WTC11 (cell line): ENCODE data around the gene TMEM120B. TPM values are rescaled to one million over a fixed set of nuclear protein-coding genes. Genes with fewer than 3 reads are reported as not detected.

Experiments used
- ATAC-seq: fragments of 200-7000 bp; cut with Tn5 transposase; 2 replicates; pipeline ENCODE4 v1.10.0; 2021; ENCODE audit warnings: mild to moderate bottlenecking, moderate library complexity
- CTCF ChIA-PET: fragments of 300-600 bp; sonication (Branson Sonifier 250); formaldehyde crosslinking; loops from one replicate; lab custom pipeline; 2021; ENCODE audit warnings: antibody characterized with exemption; lab: Charles Lee
- POLR2A ChIA-PET: fragments of 350-600 bp; sonication (Branson Sonifier 250); formaldehyde crosslinking; loops from one replicate; lab custom pipeline; 2021; ENCODE audit warnings: antibody characterized with exemption; lab: Charles Lee
- DNase-seq: peaks from one replicate; pipeline ENCODE4 v3.0.0; 2021; ENCODE audit warnings: low spot score
- H3K27ac Mint-ChIP-seq: 2 replicates; pipeline ENCODE4 v1.8.0; 2021; ENCODE audit warnings: mixed read lengths
- H3K27me3 Mint-ChIP-seq: 2 replicates; pipeline ENCODE4 v1.8.0; 2021; ENCODE audit warnings: low read depth, mild to moderate bottlenecking, moderate library complexity, mixed read lengths
- H3K36me3 Mint-ChIP-seq: 2 replicates; pipeline ENCODE4 v1.8.0; 2021; ENCODE audit warnings: mixed read lengths
- H3K4me1 Mint-ChIP-seq: 2 replicates; pipeline ENCODE4 v1.8.0; 2022; ENCODE audit warnings: mixed read lengths
- H3K4me3 Mint-ChIP-seq: 2 replicates; pipeline ENCODE4 v1.8.0; 2021; ENCODE audit warnings: mild to moderate bottlenecking, moderate library complexity, mixed read lengths
- H3K9me3 Mint-ChIP-seq: 2 replicates; pipeline ENCODE4 v1.8.0; 2021; ENCODE audit warnings: mixed read lengths
- CREM ChIP-seq: sonication (generic); formaldehyde crosslinking; IDR thresholded peaks from 2 replicates; pipeline ENCODE4 v1.8.1; 2022; ENCODE audit warnings: mild to moderate bottlenecking, missing genetic modification reagents, moderate library complexity
- EMX1 ChIP-seq: fragments of 250-450 bp; sonication (Bioruptor Pico); IDR thresholded peaks from 2 replicates; pipeline ENCODE4 v1.8.0; 2021; ENCODE audit warnings: mild to moderate bottlenecking
- ETV6 ChIP-seq: sonication (generic); formaldehyde crosslinking; IDR thresholded peaks from 2 replicates; pipeline ENCODE4 v1.8.1; 2022; ENCODE audit warnings: mild to moderate bottlenecking, missing genetic modification reagents
- FOXJ3 ChIP-seq: sonication (generic); formaldehyde crosslinking; IDR thresholded peaks from 2 replicates; pipeline ENCODE4 v1.9.0; 2021; ENCODE audit warnings: missing genetic modification reagents, mild to moderate bottlenecking, borderline replicate concordance
- JAZF1 ChIP-seq: fragments of 250-450 bp; sonication (Bioruptor Pico); IDR thresholded peaks from 2 replicates; pipeline ENCODE4 v1.9.0; 2021; ENCODE audit warnings: moderate library complexity, mild to moderate bottlenecking, inconsistent platforms
- NFYB ChIP-seq: sonication (generic); formaldehyde crosslinking; conservative IDR thresholded peaks from 2 replicates; pipeline ENCODE4 v1.8.0; 2022; ENCODE audit warnings: low read depth, missing genetic modification reagents
- SMAD3 ChIP-seq: sonication (generic); formaldehyde crosslinking; IDR thresholded peaks from 2 replicates; pipeline ENCODE4 v1.8.0; 2022; ENCODE audit warnings: missing genetic modification reagents, mild to moderate bottlenecking, borderline replicate concordance
- SP1 ChIP-seq: sonication (generic); formaldehyde crosslinking; conservative IDR thresholded peaks from 2 replicates; pipeline ENCODE4 v1.8.1; 2022; ENCODE audit warnings: missing genetic modification reagents
- ZNF138 ChIP-seq: sonication (generic); formaldehyde crosslinking; conservative IDR thresholded peaks from 2 replicates; pipeline ENCODE4 v1.8.1; 2022; ENCODE audit warnings: mild to moderate bottlenecking, moderate library complexity, missing genetic modification reagents
- ZNF219 ChIP-seq: sonication (generic); formaldehyde crosslinking; IDR thresholded peaks from 2 replicates; pipeline ENCODE4 v1.8.0; 2023; ENCODE audit warnings: missing genetic modification reagents, mild to moderate bottlenecking, borderline replicate concordance
- ZNF396 ChIP-seq: fragments of 250-450 bp; sonication (Bioruptor Pico); IDR thresholded peaks from 2 replicates; pipeline ENCODE4 v1.8.0; 2021; ENCODE audit warnings: mild to moderate bottlenecking, moderate library complexity, borderline replicate concordance
- ZNF671 ChIP-seq: fragments of 250-450 bp; sonication (Bioruptor Pico); IDR thresholded peaks from 2 replicates; pipeline ENCODE4 v1.8.0; 2021; ENCODE audit warnings: mild to moderate bottlenecking
- total RNA-seq: library from RNA; stranded (reverse); gene quantifications from 3 replicates; pipeline ENCODE4 v1.2.3, GENCODE V29; 2021
- TF ChIP-seq, protein P1 (sequence below): fragments of 250-450 bp; sonication (Bioruptor Pico); IDR thresholded peaks from 2 replicates; pipeline ENCODE4 v1.9.0; 2021; ENCODE audit warnings: mild to moderate bottlenecking
- TF ChIP-seq, protein P2 (sequence below): sonication (generic); formaldehyde crosslinking; IDR thresholded peaks from 2 replicates; pipeline ENCODE4 v1.8.1; 2023; ENCODE audit warnings: mild to moderate bottlenecking, missing genetic modification reagents
- TF ChIP-seq, protein P3 (sequence below): sonication (generic); formaldehyde crosslinking; conservative IDR thresholded peaks from 2 replicates; pipeline ENCODE4 v1.8.1; 2023; ENCODE audit warnings: mild to moderate bottlenecking, low read depth, missing genetic modification reagents, moderate library complexity
- TF ChIP-seq, protein P4 (sequence below): fragments of 250-450 bp; sonication (Bioruptor Pico); IDR thresholded peaks from 2 replicates; pipeline ENCODE4 v1.8.0; 2021; ENCODE audit warnings: mild to moderate bottlenecking
- TF ChIP-seq, protein P5 (sequence below): fragments of 250-450 bp; sonication (Bioruptor Pico); IDR thresholded peaks from 2 replicates; pipeline ENCODE4 v1.9.0; 2021; ENCODE audit warnings: moderate library complexity, mild to moderate bottlenecking, inconsistent platforms, borderline replicate concordance
- TF ChIP-seq, protein P6 (sequence below): fragments of 250-450 bp; sonication (Bioruptor Pico); conservative IDR thresholded peaks from 2 replicates; pipeline ENCODE4 v1.9.0; 2021; ENCODE audit warnings: mild to moderate bottlenecking
- TF ChIP-seq, protein P7 (sequence below): sonication (generic); formaldehyde crosslinking; IDR thresholded peaks from 2 replicates; pipeline ENCODE4 v1.8.1; 2022; ENCODE audit warnings: missing genetic modification reagents, borderline replicate concordance
- TF ChIP-seq, protein P8 (sequence below): sonication (generic); formaldehyde crosslinking; IDR thresholded peaks from 2 replicates; pipeline ENCODE4 v1.8.1; 2023; ENCODE audit warnings: mild to moderate bottlenecking, missing genetic modification reagents, moderate library complexity

Gene TMEM120B
- total RNA-seq, 1 experiment from 2014 or later: 36.9 TPM

DNA sequence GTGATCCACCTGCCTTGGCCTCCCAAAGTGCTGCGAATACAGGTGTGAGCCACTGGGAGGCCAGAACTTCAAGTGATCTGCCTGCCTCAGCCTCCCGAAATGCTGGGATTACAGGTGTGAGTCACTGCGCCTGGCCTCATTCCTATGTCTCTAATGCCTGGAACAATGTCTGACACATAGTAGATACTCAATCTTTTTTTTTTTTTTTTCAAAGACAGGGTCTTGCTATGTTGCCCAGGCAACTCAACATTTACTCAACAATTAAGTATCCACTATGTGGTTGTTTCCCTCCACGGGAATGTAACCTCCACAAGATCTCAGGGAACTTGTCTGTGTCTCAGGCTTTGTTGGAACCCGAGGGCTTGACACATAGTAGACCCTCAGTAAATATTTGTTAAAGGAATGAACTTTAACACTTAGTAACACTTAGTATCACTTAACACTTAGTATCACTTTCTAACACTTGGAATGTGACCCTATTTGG lies 3.0 kb upstream of the TMEM120B start:
- peaks cover 7% of the 10 kb centered on the region for H3K9me3 Mint-ChIP-seq
- peaks cover 11% of the 10 kb centered on the region for H3K4me1 Mint-ChIP-seq
- CTCF ChIA-PET: interaction anchor here (1.2 kb wide), 1 partner anchor 85 kb away, joined by 3 read pairs; no protein-coding TSS in a partner anchor
- H3K27me3 Mint-ChIP-seq: peaks cover 13% of the 10 kb centered on the region
- no peak for ATAC-seq
- POLR2A ChIA-PET: no interaction called here
- no peak for DNase-seq
- H3K36me3 Mint-ChIP-seq: no peaks in the 10 kb centered on the region
- no peak overlapping the region for H3K27ac Mint-ChIP-seq
- TF ChIP-seq, protein P1, sequence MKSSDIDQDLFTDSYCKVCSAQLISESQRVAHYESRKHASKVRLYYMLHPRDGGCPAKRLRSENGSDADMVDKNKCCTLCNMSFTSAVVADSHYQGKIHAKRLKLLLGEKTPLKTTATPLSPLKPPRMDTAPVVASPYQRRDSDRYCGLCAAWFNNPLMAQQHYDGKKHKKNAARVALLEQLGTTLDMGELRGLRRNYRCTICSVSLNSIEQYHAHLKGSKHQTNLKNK: no peak
- TF ChIP-seq, protein P2, sequence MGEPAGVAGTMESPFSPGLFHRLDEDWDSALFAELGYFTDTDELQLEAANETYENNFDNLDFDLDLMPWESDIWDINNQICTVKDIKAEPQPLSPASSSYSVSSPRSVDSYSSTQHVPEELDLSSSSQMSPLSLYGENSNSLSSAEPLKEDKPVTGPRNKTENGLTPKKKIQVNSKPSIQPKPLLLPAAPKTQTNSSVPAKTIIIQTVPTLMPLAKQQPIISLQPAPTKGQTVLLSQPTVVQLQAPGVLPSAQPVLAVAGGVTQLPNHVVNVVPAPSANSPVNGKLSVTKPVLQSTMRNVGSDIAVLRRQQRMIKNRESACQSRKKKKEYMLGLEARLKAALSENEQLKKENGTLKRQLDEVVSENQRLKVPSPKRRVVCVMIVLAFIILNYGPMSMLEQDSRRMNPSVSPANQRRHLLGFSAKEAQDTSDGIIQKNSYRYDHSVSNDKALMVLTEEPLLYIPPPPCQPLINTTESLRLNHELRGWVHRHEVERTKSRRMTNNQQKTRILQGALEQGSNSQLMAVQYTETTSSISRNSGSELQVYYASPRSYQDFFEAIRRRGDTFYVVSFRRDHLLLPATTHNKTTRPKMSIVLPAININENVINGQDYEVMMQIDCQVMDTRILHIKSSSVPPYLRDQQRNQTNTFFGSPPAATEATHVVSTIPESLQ: no peak
- TF ChIP-seq, protein P3, sequence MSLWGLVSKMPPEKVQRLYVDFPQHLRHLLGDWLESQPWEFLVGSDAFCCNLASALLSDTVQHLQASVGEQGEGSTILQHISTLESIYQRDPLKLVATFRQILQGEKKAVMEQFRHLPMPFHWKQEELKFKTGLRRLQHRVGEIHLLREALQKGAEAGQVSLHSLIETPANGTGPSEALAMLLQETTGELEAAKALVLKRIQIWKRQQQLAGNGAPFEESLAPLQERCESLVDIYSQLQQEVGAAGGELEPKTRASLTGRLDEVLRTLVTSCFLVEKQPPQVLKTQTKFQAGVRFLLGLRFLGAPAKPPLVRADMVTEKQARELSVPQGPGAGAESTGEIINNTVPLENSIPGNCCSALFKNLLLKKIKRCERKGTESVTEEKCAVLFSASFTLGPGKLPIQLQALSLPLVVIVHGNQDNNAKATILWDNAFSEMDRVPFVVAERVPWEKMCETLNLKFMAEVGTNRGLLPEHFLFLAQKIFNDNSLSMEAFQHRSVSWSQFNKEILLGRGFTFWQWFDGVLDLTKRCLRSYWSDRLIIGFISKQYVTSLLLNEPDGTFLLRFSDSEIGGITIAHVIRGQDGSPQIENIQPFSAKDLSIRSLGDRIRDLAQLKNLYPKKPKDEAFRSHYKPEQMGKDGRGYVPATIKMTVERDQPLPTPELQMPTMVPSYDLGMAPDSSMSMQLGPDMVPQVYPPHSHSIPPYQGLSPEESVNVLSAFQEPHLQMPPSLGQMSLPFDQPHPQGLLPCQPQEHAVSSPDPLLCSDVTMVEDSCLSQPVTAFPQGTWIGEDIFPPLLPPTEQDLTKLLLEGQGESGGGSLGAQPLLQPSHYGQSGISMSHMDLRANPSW: no peak
- TF ChIP-seq, protein P4, sequence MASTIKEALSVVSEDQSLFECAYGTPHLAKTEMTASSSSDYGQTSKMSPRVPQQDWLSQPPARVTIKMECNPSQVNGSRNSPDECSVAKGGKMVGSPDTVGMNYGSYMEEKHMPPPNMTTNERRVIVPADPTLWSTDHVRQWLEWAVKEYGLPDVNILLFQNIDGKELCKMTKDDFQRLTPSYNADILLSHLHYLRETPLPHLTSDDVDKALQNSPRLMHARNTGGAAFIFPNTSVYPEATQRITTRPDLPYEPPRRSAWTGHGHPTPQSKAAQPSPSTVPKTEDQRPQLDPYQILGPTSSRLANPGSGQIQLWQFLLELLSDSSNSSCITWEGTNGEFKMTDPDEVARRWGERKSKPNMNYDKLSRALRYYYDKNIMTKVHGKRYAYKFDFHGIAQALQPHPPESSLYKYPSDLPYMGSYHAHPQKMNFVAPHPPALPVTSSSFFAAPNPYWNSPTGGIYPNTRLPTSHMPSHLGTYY (CRISPR knock-in tag): no peak
- no peak for TF ChIP-seq ZNF671 (CRISPR knock-in tag)
- TF ChIP-seq, protein P5, sequence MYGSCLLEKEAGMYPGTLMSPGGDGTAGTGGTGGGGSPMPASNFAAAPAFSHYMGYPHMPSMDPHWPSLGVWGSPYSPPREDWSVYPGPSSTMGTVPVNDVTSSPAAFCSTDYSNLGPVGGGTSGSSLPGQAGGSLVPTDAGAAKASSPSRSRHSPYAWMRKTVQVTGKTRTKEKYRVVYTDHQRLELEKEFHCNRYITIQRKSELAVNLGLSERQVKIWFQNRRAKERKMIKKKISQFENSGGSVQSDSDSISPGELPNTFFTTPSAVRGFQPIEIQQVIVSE (CRISPR knock-in tag): no peak
- no peak for TF ChIP-seq NFYB (CRISPR knock-in tag)
- TF ChIP-seq, protein P6, sequence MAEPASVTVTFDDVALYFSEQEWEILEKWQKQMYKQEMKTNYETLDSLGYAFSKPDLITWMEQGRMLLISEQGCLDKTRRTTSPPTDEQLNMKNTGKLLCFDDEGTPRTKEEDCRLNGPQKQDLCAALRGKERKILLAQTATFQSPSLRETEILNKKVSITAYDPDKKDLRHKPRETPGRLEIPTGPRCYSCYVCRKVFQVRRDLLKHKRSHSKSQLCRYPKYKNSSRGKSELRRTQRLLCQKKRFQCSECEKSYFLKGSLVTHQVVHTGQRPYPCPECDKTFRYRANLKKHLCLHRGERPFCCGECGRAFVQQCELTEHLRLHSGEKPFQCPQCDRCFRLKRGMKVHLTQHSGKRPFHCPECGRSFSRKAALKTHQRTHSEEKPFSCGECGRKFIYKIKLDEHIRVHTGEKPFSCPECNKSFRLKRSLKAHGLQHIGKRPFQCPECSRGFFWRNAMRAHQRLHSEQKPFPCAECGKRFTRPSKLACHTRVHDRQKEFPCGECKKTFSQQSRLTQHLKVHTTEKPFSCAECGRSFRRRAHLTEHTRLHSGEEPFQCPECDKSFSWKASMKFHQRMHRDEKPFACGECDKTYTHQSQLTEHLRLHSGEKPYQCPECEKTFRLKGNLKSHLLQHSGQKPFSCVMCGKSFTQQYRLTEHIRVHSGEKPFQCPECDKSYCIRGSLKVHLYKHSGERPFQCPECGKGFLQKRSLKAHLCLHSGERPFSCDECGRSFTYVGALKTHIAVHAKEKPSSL: no peak
- no peak for TF ChIP-seq CREM
- TF ChIP-seq, protein P7, sequence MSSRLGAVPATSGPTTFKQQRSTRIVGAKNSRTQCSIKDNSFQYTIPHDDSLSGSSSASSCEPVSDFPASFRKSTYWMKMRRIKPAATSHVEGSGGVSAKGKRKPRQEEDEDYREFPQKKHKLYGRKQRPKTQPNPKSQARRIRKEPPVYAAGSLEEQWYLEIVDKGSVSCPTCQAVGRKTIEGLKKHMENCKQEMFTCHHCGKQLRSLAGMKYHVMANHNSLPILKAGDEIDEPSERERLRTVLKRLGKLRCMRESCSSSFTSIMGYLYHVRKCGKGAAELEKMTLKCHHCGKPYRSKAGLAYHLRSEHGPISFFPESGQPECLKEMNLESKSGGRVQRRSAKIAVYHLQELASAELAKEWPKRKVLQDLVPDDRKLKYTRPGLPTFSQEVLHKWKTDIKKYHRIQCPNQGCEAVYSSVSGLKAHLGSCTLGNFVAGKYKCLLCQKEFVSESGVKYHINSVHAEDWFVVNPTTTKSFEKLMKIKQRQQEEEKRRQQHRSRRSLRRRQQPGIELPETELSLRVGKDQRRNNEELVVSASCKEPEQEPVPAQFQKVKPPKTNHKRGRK (CRISPR knock-in tag): no peak
- no peak for TF ChIP-seq SMAD3 (CRISPR knock-in tag)
- no peak for TF ChIP-seq ZNF138
- TF ChIP-seq, protein P8, sequence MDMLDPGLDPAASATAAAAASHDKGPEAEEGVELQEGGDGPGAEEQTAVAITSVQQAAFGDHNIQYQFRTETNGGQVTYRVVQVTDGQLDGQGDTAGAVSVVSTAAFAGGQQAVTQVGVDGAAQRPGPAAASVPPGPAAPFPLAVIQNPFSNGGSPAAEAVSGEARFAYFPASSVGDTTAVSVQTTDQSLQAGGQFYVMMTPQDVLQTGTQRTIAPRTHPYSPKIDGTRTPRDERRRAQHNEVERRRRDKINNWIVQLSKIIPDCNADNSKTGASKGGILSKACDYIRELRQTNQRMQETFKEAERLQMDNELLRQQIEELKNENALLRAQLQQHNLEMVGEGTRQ (CRISPR knock-in tag): no peak
- no peak for TF ChIP-seq SP1 (CRISPR knock-in tag)
- TF ChIP-seq ETV6: no peak
- no peak for TF ChIP-seq ZNF396 (CRISPR knock-in tag)
- TF ChIP-seq ZNF219 (CRISPR knock-in tag): no peak
- no peak for TF ChIP-seq JAZF1 (CRISPR knock-in tag)
- no peak for TF ChIP-seq EMX1
- no peak for TF ChIP-seq FOXJ3
- no peak overlapping the region for H3K4me3 Mint-ChIP-seq
